H9 (cell line): ENCODE measurements around the gene UNC13D. TPM values are rescaled to one million over a fixed set of nuclear protein-coding genes. Genes with fewer than 3 reads are reported as not detected.

ENCODE experiments used
- DNase-seq: peaks from one replicate; pipeline ENCODE4 v3.0.0-alpha.2; 2017
- H2AFZ ChIP-seq: one replicate; pipeline ENCODE4 v1.6.1; 2013; ENCODE audit warnings: mild to moderate bottlenecking, low read length, control low read depth, moderate library complexity
- H2AK5ac ChIP-seq: 2 replicates; pipeline ENCODE4 v1.6.1; 2013; ENCODE audit warnings: low read length, control low read depth, mixed read lengths; ENCODE audit not compliant: insufficient read length
- H2BK120ac ChIP-seq: one replicate; pipeline ENCODE4 v1.6.1; 2013; ENCODE audit warnings: low read depth, mild to moderate bottlenecking, low read length, control low read depth, inconsistent platforms; ENCODE audit not compliant: poor library complexity, severe bottlenecking
- H2BK12ac ChIP-seq: 2 replicates; pipeline ENCODE4 v1.6.1; 2013; ENCODE audit warnings: low read length, control low read depth, mixed read lengths, low read depth; ENCODE audit not compliant: insufficient read length
- H2BK15ac ChIP-seq: 2 replicates; pipeline ENCODE4 v1.6.1; 2013; ENCODE audit warnings: low read depth, low read length, control low read depth
- H2BK20ac ChIP-seq: one replicate; pipeline ENCODE4 v1.6.1; 2013; ENCODE audit warnings: low read depth, mild to moderate bottlenecking, low read length, control low read depth, inconsistent platforms; ENCODE audit not compliant: poor library complexity, severe bottlenecking
- H2BK5ac ChIP-seq: 2 replicates; pipeline ENCODE4 v1.6.1; 2013; ENCODE audit warnings: low read length, control low read depth, mixed read lengths; ENCODE audit not compliant: insufficient read length
- H3K14ac ChIP-seq: 2 replicates; pipeline ENCODE4 v1.6.1; 2013; ENCODE audit warnings: low read length, control low read depth; ENCODE audit not compliant: insufficient read depth
- H3K18ac ChIP-seq: 2 replicates; pipeline ENCODE4 v1.6.1; 2013; ENCODE audit warnings: low read depth, mild to moderate bottlenecking, mixed read lengths, low read length, control low read depth; ENCODE audit not compliant: insufficient read length
- H3K23ac ChIP-seq: 2 replicates; pipeline ENCODE4 v1.6.1; 2013; ENCODE audit warnings: low read length, control low read depth, mixed read lengths, low read depth; ENCODE audit not compliant: insufficient read length
- H3K23me2 ChIP-seq: 2 replicates; pipeline ENCODE4 v1.6.1; 2013; ENCODE audit warnings: low read depth, mild to moderate bottlenecking, mixed read lengths, low read length, control low read depth; ENCODE audit not compliant: insufficient read length, poor library complexity, severe bottlenecking
- H3K27ac ChIP-seq: 2 replicates; pipeline ENCODE4 v1.5.1; 2013; ENCODE audit warnings: low read length, control low read depth, mixed read lengths, low read depth; ENCODE audit not compliant: insufficient read length
- H3K27me3 ChIP-seq: 2 replicates; pipeline ENCODE4 v1.6.1; 2013; ENCODE audit warnings: low read length, control low read depth, inconsistent platforms; ENCODE audit not compliant: insufficient read depth
- H3K4ac ChIP-seq: 2 replicates; pipeline ENCODE4 v1.6.1; 2013; ENCODE audit warnings: low read depth, mild to moderate bottlenecking, control low read depth, inconsistent platforms, low read length, moderate library complexity
- H3K4me1 ChIP-seq: 2 replicates; pipeline ENCODE4 v1.6.1; 2013; ENCODE audit warnings: low read length, control low read depth, inconsistent platforms; ENCODE audit not compliant: insufficient read depth
- H3K4me2 ChIP-seq: 2 replicates; pipeline ENCODE4 v1.6.1; 2013; ENCODE audit warnings: low read length, control low read depth, mixed read lengths; ENCODE audit not compliant: insufficient read length, insufficient read depth
- H3K56ac ChIP-seq: 2 replicates; pipeline ENCODE4 v1.6.1; 2013; ENCODE audit warnings: low read depth, mild to moderate bottlenecking, mixed read lengths, low read length, control low read depth; ENCODE audit not compliant: insufficient read length
- H3K79me1 ChIP-seq: 2 replicates; pipeline ENCODE4 v1.6.1; 2013; ENCODE audit warnings: low read depth, mild to moderate bottlenecking, moderate library complexity, low read length, control low read depth, inconsistent platforms; ENCODE audit not compliant: insufficient read depth, poor library complexity, severe bottlenecking
- H3K79me2 ChIP-seq: 2 replicates; pipeline ENCODE4 v1.6.1; 2013; ENCODE audit warnings: low read length, control low read depth, inconsistent platforms; ENCODE audit not compliant: insufficient read depth
- H3K9ac ChIP-seq: 2 replicates; pipeline ENCODE4 v1.6.1; 2013; ENCODE audit warnings: low read length, control low read depth, mixed read lengths; ENCODE audit not compliant: insufficient read length; ENCODE audit errors: extremely low read depth
- H3K9me3 ChIP-seq: one replicate; pipeline ENCODE4 v1.6.1; 2013; ENCODE audit warnings: low read depth, low read length, inconsistent platforms; ENCODE audit not compliant: control insufficient read depth
- H3T11ph ChIP-seq: one replicate; pipeline ENCODE4 v1.6.1; 2013; ENCODE audit warnings: mild to moderate bottlenecking, low read length, control low read depth, inconsistent platforms
- H4K20me1 ChIP-seq: one replicate; pipeline ENCODE4 v1.6.1; 2013; ENCODE audit not compliant: control insufficient read depth, insufficient read length, insufficient read depth
- H4K5ac ChIP-seq: 2 replicates; pipeline ENCODE4 v1.6.1; 2013; ENCODE audit warnings: low read depth, mild to moderate bottlenecking, mixed read lengths, low read length, control low read depth; ENCODE audit not compliant: insufficient read length
- H4K8ac ChIP-seq: replicated peaks from 2 replicates; pipeline ENCODE4 v1.6.1; 2013; ENCODE audit warnings: low read length, control low read depth, mixed read lengths, low read depth; ENCODE audit not compliant: insufficient read length
- H4K91ac ChIP-seq: 2 replicates; pipeline ENCODE4 v1.6.1; 2013; ENCODE audit warnings: low read depth, mild to moderate bottlenecking, moderate library complexity, mixed read lengths, low read length, control low read depth; ENCODE audit not compliant: insufficient read length
- H3K27ac Mint-ChIP-seq, 3 experiments: 2 replicates in 2 of 3; 3 replicates in 1 of 3; pipeline ENCODE4 v1.8.0; 2020 to 2021; ENCODE audit warnings: mixed read lengths in 3 of 3, mild to moderate bottlenecking in 1 of 3, moderate library complexity in 1 of 3
- H3K27me3 Mint-ChIP-seq: 2 replicates; pipeline ENCODE4 v1.8.0; 2021; ENCODE audit warnings: low read depth, mild to moderate bottlenecking, moderate library complexity, mixed read lengths
- H3K36me3 Mint-ChIP-seq, 3 experiments: 2 replicates in 2 of 3; 3 replicates in 1 of 3; pipeline ENCODE4 v1.8.0; 2020 to 2021; ENCODE audit warnings: low read depth in 3 of 3, mixed read lengths in 3 of 3; ENCODE audit not compliant: insufficient read depth in 1 of 3
- H3K4me1 Mint-ChIP-seq, 2 experiments: 2 replicates each; pipeline ENCODE4 v1.8.0; 2020; ENCODE audit warnings: mixed read lengths in 2 of 2
- H3K4me3 Mint-ChIP-seq, 2 experiments: 2 replicates in 1 of 2; 3 replicates in 1 of 2; pipeline ENCODE4 v1.8.0; 2020 to 2021; ENCODE audit warnings: mild to moderate bottlenecking in 2 of 2, mixed read lengths in 2 of 2, moderate library complexity in 1 of 2
- H3K9me3 Mint-ChIP-seq, 2 experiments: 2 replicates in 1 of 2; 3 replicates in 1 of 2; pipeline ENCODE4 v1.8.0; 2020; ENCODE audit warnings: mild to moderate bottlenecking in 2 of 2, mixed read lengths in 2 of 2, moderate library complexity in 1 of 2
- WGBS: extraction: QIAGEN DNeasy Blood & Tissue Kit; methylation state at CpG from one replicate; pipeline ENCODE4 v1.1.7; 2013; ENCODE audit warnings: missing lambda C conversion rate, low lambda C conversion rate, mixed read lengths; ENCODE audit not compliant: insufficient read length; ENCODE audit errors: extremely low coverage; 5-methylcytosine and 5-hydroxymethylcytosine counted together
- total RNA-seq: library from RNA; stranded (reverse); gene quantifications from 2 replicates; pipeline ENCODE4 v1.2.1, GENCODE V29; 2021
- TF ChIP-seq, protein P1 (sequence below): fragments of 200-600 bp; sonication (generic); conservative IDR thresholded peaks from 3 replicates; pipeline ENCODE4 v1.8.0; 2021; ENCODE audit warnings: antibody characterized with exemption, mild to moderate bottlenecking

The UNC13D gene
- total RNA-seq, 1 experiment from 2014 or later, result 6.3 TPM

DNA sequence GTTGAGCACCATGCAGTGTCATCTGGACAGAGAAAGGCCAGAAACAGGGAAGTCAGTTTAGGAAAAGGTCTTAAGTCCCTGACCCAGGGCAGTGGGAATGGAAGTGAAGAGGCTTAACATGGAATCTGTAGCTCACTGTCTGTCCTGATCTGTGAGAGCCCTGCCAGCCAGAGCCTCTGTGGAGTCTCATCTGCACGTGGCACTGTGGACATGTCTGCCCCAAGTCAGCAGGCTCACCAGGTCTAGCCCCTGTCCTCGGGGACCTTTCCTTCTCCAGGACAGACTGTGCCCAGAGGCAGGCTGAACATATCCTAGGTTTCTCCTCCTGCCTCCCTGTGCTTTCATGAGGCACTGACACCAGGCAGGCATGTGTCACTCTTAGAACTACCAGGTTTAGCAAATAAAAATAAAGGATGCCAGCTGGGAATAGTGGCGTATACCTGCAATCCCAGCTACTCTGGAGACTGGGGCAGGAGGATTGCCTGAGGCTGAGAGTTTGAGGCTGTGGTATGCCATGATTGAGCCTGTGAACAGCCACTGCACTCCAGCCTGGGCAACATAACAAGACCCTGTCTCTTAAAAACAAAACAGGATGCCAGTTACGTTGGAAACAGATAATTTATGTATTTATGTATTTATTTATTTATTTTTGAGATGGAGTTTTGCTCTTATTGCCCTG, 37.2 kb downstream of the UNC13D start:
- H2AK5ac ChIP-seq, result no peak overlapping the region
- Mint-ChIP-seq H3K36me3 (peaks cover 0 to 18% (median 14%) of the 10 kb centered on the region in 3 experiments; a peak in 5 of 7 replicates), H3K4me1 (no peaks in the 10 kb centered on the region), H3K9me3 (no peaks in the 10 kb centered on the region), H3K27me3 (no peaks in the 10 kb centered on the region), H3K27ac (no peak overlapping the region), H3K4me3 (no peak overlapping the region)
- H3K9me3 ChIP-seq, result no peaks in the 10 kb centered on the region
- TF ChIP-seq, protein P1, sequence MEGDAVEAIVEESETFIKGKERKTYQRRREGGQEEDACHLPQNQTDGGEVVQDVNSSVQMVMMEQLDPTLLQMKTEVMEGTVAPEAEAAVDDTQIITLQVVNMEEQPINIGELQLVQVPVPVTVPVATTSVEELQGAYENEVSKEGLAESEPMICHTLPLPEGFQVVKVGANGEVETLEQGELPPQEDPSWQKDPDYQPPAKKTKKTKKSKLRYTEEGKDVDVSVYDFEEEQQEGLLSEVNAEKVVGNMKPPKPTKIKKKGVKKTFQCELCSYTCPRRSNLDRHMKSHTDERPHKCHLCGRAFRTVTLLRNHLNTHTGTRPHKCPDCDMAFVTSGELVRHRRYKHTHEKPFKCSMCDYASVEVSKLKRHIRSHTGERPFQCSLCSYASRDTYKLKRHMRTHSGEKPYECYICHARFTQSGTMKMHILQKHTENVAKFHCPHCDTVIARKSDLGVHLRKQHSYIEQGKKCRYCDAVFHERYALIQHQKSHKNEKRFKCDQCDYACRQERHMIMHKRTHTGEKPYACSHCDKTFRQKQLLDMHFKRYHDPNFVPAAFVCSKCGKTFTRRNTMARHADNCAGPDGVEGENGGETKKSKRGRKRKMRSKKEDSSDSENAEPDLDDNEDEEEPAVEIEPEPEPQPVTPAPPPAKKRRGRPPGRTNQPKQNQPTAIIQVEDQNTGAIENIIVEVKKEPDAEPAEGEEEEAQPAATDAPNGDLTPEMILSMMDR, result no peak
- H4K8ac ChIP-seq, result no peak overlapping the region
- H4K91ac ChIP-seq, result peak overlapping the region; percentile 57
- no peak overlapping the region for H2BK12ac ChIP-seq
- H3T11ph ChIP-seq, result no peak overlapping the region
- no peak for DNase-seq
- H3K27me3 ChIP-seq, result no peaks in the 10 kb centered on the region
- H3K23ac ChIP-seq, result no peak overlapping the region
- peak overlapping the region; percentile 31 for H3K9ac ChIP-seq
- no peak overlapping the region for H2BK15ac ChIP-seq
- H3K4ac ChIP-seq, result no peak overlapping the region
- H4K5ac ChIP-seq, result no peak overlapping the region
- H3K23me2 ChIP-seq, result no peaks in the 10 kb centered on the region
- H3K27ac ChIP-seq, result no peak overlapping the region
- no peak overlapping the region for H2BK20ac ChIP-seq
- H3K18ac ChIP-seq, result no peak overlapping the region
- no peak overlapping the region for H3K56ac ChIP-seq
- peak overlapping the region; percentile 41 for H2BK5ac ChIP-seq
- no CpG with 5 or more reads among the region's 4 CpGs for WGBS
- H4K20me1 ChIP-seq, result no peaks in the 10 kb centered on the region
- no peaks in the 10 kb centered on the region for H3K4me1 ChIP-seq
- H3K4me2 ChIP-seq, result no peak overlapping the region
- H2AFZ ChIP-seq, result no peak overlapping the region
- peaks cover 3% of the 10 kb centered on the region; the same call in 1 of the 2 replicates for H3K79me2 ChIP-seq
- H3K79me1 ChIP-seq, result peaks cover 3% of the 10 kb centered on the region
- H3K14ac ChIP-seq, result no peak overlapping the region; the same call in 1 of the 2 replicates
- H2BK120ac ChIP-seq, result no peak overlapping the region
